IPS-NIHi7 (cell line): ENCODE data around the gene POLR3A.

ENCODE experiments used
- DNase-seq: peaks from one replicate; pipeline ENCODE4 v3.0.0; 2012; ENCODE audit warnings: mixed read lengths; ENCODE audit errors: extremely low spot score

The POLR3A gene

DNA sequence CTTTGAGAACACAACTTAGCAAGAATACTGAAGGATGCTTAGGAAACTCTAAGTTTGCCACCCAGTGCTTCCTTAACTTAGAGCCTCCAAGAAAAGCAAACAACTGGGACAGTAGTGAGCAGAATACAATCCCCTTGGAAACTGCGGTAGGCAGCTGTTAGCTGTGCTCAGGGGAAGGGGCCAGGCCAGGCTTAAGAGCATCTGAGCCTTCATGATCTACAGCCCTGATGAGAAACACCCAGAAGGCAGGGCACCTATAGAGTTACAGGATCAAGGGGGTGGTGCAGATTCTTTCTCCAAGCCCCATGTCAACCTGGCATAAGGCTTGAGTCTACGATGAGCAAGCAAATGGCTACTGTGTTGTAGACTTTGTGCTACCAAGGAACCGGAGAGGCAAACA is 51.4 kb downstream of the POLR3A start:
- no peak for DNase-seq

- DNase-seq = no peak
These were observed 52.3 kb downstream of the POLR3A start for GRCh38 chr10:77977016-77977415.

DNA sequence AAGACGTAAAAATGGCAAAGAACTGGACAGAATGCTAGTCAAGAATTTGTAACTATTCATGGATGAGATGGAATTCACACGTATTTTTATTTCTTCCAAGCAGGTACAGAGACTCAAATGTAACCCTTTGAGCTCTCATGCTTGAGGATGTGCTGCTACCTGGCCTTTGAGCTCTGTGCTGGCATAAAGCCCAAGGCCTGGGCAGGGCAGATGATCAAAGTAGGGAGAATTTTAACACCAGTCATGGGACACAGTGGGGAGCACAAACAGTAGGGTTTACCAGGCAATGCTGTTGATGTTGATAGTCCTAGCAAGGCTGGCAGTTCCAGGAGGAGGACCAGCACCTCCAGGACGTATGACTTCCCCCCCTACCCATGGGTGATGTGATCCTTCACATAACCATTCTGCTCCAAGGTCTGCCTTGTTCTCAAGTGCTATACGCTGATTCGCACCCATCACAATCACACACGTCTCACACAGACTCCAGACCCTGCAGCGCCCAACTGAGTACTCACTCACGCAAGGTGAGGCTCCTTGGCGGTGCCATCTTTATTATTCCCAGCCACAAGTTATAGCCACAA is 54.1 kb downstream of the POLR3A start:
- DNase-seq = no peak

- DNase-seq = peak; percentile 88
These were observed 54.8 kb downstream of the POLR3A start for GRCh38 chr10:77974396-77975074.

- DNase-seq = no peak
These were observed 56.0 kb downstream of the POLR3A start for GRCh38 chr10:77973276-77973675.

- DNase-seq = no peak
These were observed 57.2 kb downstream of the POLR3A start for GRCh38 chr10:77972148-77972547.

GRCh38 chr10:77971804-77972144 is 57.5 kb downstream of the POLR3A start:
- no peak for DNase-seq

GRCh38 chr10:77970869-77971803 is 58.2 kb downstream of the POLR3A start:
- DNase-seq = peak; percentile 56

DNA sequence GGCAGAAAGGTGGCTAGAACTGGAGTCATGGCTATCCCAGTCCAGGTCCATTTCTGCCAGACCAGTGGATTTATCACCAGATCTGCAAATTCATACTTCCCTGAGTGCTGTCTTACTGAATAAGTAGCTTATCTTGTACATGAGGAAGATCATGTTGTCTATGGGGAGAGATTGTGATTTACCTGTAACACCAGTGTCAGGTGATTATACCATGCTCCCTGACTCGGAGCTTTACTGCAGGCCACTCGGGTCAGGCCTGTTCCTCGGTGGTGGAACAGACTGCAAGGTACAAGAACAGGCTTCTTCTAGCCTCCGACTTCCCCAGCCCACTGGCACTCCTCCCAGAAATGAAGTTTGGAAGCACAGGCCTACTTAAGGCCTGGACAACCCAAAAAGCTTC is 60.2 kb downstream of the POLR3A start:
- no peak for DNase-seq

DNA sequence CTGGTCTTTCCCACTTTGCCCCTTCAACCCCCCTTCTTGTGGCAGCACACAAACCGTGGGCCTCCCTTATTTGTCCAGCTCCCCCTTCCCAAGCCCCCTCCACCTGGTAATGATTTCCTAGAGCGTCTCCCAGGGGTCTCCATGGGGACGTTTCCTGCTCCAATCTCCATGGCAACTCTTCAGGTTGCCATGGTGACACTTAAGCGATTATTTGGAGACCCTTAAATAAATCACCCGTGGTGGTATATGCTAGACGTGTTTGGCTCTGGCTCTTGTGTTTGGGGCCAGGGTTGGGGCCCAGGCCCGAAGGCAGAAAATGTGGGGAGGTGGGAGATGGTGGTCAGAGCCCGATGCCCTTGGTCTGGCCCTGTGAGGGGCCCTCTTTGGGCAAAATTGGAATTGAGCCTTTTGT is 61.7 kb downstream of the POLR3A start:
- DNase-seq = peak; percentile 15

- DNase-seq = no peak
These were observed 64.0 kb downstream of the POLR3A start for GRCh38 chr10:77965294-77965693.

- no peak for DNase-seq
These were observed 64.5 kb downstream of the POLR3A start for GRCh38 chr10:77964811-77965210.

DNA sequence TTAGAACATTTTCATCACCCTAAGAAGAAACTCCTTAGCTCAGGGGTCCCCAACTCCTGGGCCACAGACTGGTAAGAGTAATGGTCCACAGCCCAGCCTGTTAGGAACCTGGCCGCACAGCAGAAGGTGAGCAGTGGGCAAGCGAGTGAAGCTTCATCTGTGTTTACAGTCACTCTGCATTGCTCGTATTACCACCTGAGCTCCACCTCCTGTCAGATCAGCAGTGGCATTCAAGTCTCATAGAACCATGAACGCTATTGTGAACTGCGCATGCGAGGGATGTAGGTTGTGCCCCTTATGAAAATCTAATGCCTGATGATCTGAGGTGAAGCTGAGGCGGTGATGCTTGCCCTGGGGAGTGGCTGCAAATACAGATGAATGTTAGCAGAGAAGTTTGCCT is 65.4 kb downstream of the POLR3A start:
- DNase-seq = no peak

DNA sequence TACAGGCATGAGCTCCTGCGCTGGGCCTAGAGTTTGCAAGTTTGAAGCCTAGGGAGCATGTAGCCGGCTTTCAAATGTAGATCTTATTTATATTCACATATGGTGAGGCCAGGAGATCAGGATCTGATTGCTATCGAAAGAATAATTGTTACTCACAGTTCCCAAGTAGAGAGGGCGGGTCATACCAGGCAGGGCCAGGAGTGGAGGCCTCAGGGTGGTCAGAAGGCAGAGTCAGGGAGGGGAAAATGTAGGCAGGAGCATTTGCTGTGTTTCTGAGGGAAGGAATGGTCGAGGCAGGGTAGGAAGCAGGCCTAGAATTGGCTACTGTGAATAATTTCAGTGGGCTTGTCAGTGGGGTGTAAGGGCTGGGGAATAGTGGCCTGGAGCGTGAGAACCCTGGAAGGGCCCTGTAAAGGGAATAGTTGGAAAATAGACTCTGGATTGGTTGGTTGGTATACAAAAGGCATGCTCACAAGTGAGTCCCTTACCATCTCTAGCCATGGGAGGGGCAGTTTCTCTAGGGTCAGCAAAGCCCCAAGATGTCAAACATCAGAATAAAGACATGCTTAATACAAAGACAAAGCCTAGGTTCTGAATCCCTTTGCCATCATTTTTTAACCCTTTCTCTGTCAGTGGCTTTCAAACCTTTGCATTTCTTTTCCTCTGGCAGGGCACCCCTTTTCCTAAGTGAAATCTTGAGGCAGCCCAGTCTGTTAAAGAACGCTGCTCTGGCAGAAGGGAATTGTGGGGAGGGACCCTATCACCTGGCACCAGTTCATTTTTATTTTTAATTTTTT is 66.8 kb downstream of the POLR3A start:
- peak; percentile 12 for DNase-seq

- no peak for DNase-seq
These were observed 67.6 kb downstream of the POLR3A start for GRCh38 chr10:77961668-77962067.

GRCh38 chr10:77960829-77961329 is 68.4 kb downstream of the POLR3A start:
- DNase-seq = no peak

DNA sequence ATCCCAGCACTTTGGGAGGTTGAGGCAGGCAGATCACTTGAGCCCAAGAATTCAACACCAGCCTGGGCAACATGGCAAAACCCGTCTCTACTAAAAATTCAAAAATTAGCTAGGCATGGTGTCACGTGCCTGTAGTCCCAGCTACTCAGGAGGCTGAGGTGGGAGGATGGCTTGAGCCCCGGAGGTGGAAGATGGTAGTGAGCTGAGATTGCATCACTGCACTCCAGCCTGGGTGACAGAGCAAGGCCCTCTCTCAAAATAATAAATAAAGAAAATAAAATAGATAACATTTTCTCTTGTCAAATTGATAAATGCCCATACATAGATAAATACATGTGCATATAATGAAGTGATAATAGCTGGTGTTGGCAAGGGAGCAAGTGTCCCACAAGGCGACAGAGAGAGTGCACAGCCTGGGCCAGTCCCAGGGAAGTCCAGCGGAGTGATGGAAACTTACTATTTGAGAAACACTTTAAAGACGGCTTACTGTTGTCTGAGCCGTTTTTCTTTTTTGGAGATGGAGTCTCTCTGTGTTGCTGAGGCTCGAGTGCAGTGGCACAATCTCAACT is 69.3 kb downstream of the POLR3A start:
- no peak for DNase-seq

- DNase-seq = no peak
These were observed 69.9 kb downstream of the POLR3A start for GRCh38 chr10:77959384-77959783.

- no peak for DNase-seq
These were observed 74.2 kb downstream of the POLR3A start for GRCh38 chr10:77955136-77955535.

DNA sequence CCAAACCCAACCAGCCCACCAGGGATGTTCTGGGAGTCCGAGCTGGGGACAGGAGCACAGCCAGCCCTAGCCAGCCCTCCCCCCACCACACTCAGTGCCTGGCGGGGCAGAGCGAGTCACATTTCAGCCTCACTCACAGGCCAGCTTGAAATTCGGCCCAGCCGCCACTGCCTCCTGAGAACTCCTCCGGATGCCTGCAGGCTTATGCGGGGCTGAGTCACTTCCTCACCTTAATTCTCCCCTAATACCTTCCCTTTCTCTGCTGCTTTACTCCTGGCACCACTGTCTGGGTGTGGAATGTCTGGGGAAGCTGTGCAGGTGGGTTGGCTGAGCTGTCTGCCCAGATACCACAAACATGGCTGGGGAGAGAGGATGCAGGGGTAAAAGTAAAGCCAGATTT is 80.1 kb downstream of the POLR3A start:
- peak; percentile 90 for DNase-seq

DNA sequence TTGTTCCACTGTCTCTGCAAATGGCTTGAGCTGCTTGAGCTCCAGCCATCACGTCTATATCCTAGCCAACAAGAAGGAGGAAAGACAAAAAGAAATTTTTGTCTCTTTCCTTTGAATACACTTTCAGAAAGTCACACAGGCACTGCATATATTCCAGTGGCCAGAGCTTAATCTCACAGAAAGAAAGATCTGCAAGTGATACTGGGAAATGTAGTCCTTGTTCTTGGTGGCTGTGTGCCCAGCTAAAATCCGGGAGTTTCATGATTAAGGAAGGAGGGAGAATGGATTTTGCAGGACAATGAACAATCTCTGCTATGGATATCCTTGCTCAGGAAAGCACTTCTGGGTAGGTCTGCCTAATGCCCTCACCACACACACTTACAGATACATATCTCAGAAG is 83.2 kb downstream of the POLR3A start:
- no peak for DNase-seq
